Activated CD8-positive, alpha-beta T cell treated with anti-CD3 and anti-CD28 coated beads for 36 hours (primary cell): ENCODE results near the gene SOX30. TPM values are rescaled to one million over a fixed set of nuclear protein-coding genes. Genes with fewer than 3 reads are reported as not detected.

Experiments
- ATAC-seq: fragments of 200-7000 bp; cut with Tn5 transposase; one replicate; pipeline ENCODE4 v1.10.0; 2021; ENCODE audit warnings: mild to moderate bottlenecking, moderate library complexity
- CTCF ChIA-PET: fragments of 350-600 bp; sonication (Branson Sonifier 250); formaldehyde crosslinking; loops from one replicate; lab custom pipeline; 2021; ENCODE audit warnings: antibody characterized with exemption; lab: Charles Lee
- POLR2A ChIA-PET: fragments of 350-600 bp; sonication (Branson Sonifier 250); formaldehyde crosslinking; loops from one replicate; lab custom pipeline; 2021; ENCODE audit warnings: antibody characterized with exemption; lab: Charles Lee
- DNase-seq: peaks from one replicate; pipeline ENCODE4 v3.0.0-alpha.2; 2020
- H3K27ac Mint-ChIP-seq: one replicate; pipeline ENCODE4 v1.8.0; 2021; ENCODE audit warnings: mild to moderate bottlenecking, mixed read lengths
- H3K27me3 Mint-ChIP-seq: one replicate; pipeline ENCODE4 v1.8.0; 2021; ENCODE audit warnings: mixed read lengths
- H3K36me3 Mint-ChIP-seq: one replicate; pipeline ENCODE4 v1.8.0; 2021; ENCODE audit warnings: low read depth, mixed read lengths
- H3K4me1 Mint-ChIP-seq: one replicate; pipeline ENCODE4 v1.8.0; 2021; ENCODE audit warnings: low read depth, mixed read lengths
- H3K4me3 Mint-ChIP-seq: one replicate; pipeline ENCODE4 v1.8.0; 2021; ENCODE audit warnings: mild to moderate bottlenecking, moderate library complexity, mixed read lengths
- H3K9me3 Mint-ChIP-seq: one replicate; pipeline ENCODE4 v1.8.0; 2021; ENCODE audit warnings: mixed read lengths
- CTCF ChIP-seq: fragments of 200-600 bp; IDR thresholded peaks from one replicate; pipeline ENCODE4 v1.8.0; 2022; ENCODE audit warnings: antibody characterized with exemption, mild to moderate bottlenecking
- intact Hi-C: fragments of 100-400 bp; cut with micrococcal nuclease; formaldehyde crosslinking; loops from one replicate; pipeline ENCODE4 v1.10.0; 2022
- total RNA-seq, 2 experiments: library from RNA; stranded (reverse); gene quantifications; one replicate each; pipeline ENCODE4 v1.2.3, GENCODE V29; 2021

The SOX30 gene
- total RNA-seq, 2 experiments from 2014 or later, result 0.11 to 0.16 TPM

- Mint-ChIP-seq H3K4me1 (peaks cover 75% of the 10 kb centered on the region), H3K27ac (peak overlapping the region; percentile 80), H3K27me3 (no peaks in the 10 kb centered on the region), H3K4me3 (peak overlapping the region; percentile 32), H3K9me3 (peaks cover 10% of the 10 kb centered on the region), H3K36me3 (peaks cover 4% of the 10 kb centered on the region)
- DNase-seq (peak; percentile 75), ATAC-seq (peak; percentile 52)
- intact Hi-C loops, result loop anchor here (2.0 kb wide), 1 partner anchor 63 kb away; no protein-coding TSS in a partner anchor
- POLR2A ChIA-PET, result interaction anchor here (0.5 to 0.8 kb wide), 2 partner anchors 11 to 48 kb away, joined by 3 read pairs; partner anchors contain the start of gene SOX30
- no peak for TF ChIP-seq CTCF
- CTCF ChIA-PET, result interaction anchor here (1.0 to 1.5 kb wide), 3 partner anchors 9 to 131 kb away, joined by 3 read pairs; no protein-coding TSS in a partner anchor
These were observed 48.7 kb downstream of the SOX30 start for GRCh38 chr5:157603333-157604190.

- Mint-ChIP-seq H3K27me3 (no peaks in the 10 kb centered on the region), H3K9me3 (peaks cover 11% of the 10 kb centered on the region), H3K4me3 (no peak overlapping the region), H3K27ac (peak overlapping the region; percentile 80), H3K4me1 (peaks cover 73% of the 10 kb centered on the region), H3K36me3 (peaks cover 3% of the 10 kb centered on the region)
- ChIA-PET CTCF (no interaction called here), POLR2A (interaction anchor here (0.9 kb wide), 1 partner anchor 8 kb away, joined by 3 read pairs; no protein-coding TSS in a partner anchor)
- peak; percentile 71 for ATAC-seq
- no peak for TF ChIP-seq CTCF
- intact Hi-C loops, result loop anchor here (2.0 kb wide), 1 partner anchor 62 kb away; no protein-coding TSS in a partner anchor
- peak; percentile 76 for DNase-seq
These were observed 49.7 kb downstream of the SOX30 start for GRCh38 chr5:157602505-157602904.

GRCh38 chr5:157600252-157600651 lies 52.0 kb downstream of the SOX30 start:
- TF ChIP-seq CTCF, result no peak
- ChIA-PET CTCF (interaction anchor here (1.0 kb wide), 1 partner anchor 143 kb away, joined by 3 read pairs; no protein-coding TSS in a partner anchor), POLR2A (no interaction called here)
- Mint-ChIP-seq H3K4me1 (peaks cover 84% of the 10 kb centered on the region), H3K36me3 (peaks cover 5% of the 10 kb centered on the region), H3K27me3 (no peaks in the 10 kb centered on the region), H3K27ac (peak overlapping the region; percentile 76), H3K9me3 (peaks cover 13% of the 10 kb centered on the region), H3K4me3 (no peak overlapping the region)
- no peak for ATAC-seq
- no peak for DNase-seq
- intact Hi-C loops, result no loop called here

- DNase-seq, result no peak
- POLR2A ChIA-PET, result no interaction called here
- intact Hi-C loops, result no loop called here
- no peak for ATAC-seq
- TF ChIP-seq CTCF, result no peak
- H3K36me3 Mint-ChIP-seq, result peaks cover 5% of the 10 kb centered on the region
- H3K4me3 Mint-ChIP-seq, result no peak overlapping the region
- H3K27ac Mint-ChIP-seq, result peak overlapping the region; percentile 43
- CTCF ChIA-PET, result no interaction called here
- H3K4me1 Mint-ChIP-seq, result peaks cover 86% of the 10 kb centered on the region
- H3K9me3 Mint-ChIP-seq, result peaks cover 13% of the 10 kb centered on the region
- no peaks in the 10 kb centered on the region for H3K27me3 Mint-ChIP-seq
These were observed 52.7 kb downstream of the SOX30 start for GRCh38 chr5:157599565-157599964.
